SHP77 treated with DMSO at 0.1 percent for 48 hours (cell line): ENCODE measurements around the gene PLEKHA6.

ENCODE experiments used
- DNase-seq: peaks from one replicate; lab custom pipeline; 2025; lab: John Stamatoyannopoulos, UW

PLEKHA6 gene

GRCh38 chr1:204354579-204354978 is 5.2 kb downstream of the PLEKHA6 start:
- no peak for DNase-seq

GRCh38 chr1:204353213-204353910 is 6.4 kb downstream of the PLEKHA6 start:
- DNase-seq: no peak

- DNase-seq: peak; percentile 16
These were observed 8.7 kb downstream of the PLEKHA6 start for GRCh38 chr1:204350857-204351573.

- DNase-seq: no peak
These were observed 9.4 kb downstream of the PLEKHA6 start for GRCh38 chr1:204350312-204350711.

- DNase-seq: no peak
These were observed 10.1 kb downstream of the PLEKHA6 start for GRCh38 chr1:204349602-204350001.

GRCh38 chr1:204348722-204349121 is 11.0 kb downstream of the PLEKHA6 start:
- DNase-seq: no peak

- DNase-seq: no peak
These were observed 11.5 kb downstream of the PLEKHA6 start for GRCh38 chr1:204348242-204348641.

- no peak for DNase-seq
These were observed 13.6 kb downstream of the PLEKHA6 start for GRCh38 chr1:204345941-204346645.

GRCh38 chr1:204345438-204345841 is 14.3 kb downstream of the PLEKHA6 start:
- DNase-seq: no peak

- DNase-seq: no peak
These were observed 14.9 kb downstream of the PLEKHA6 start for GRCh38 chr1:204344665-204345355.

GRCh38 chr1:204343802-204344201 is 15.9 kb downstream of the PLEKHA6 start:
- no peak for DNase-seq

GRCh38 chr1:204343247-204343646 is 16.5 kb downstream of the PLEKHA6 start:
- DNase-seq: no peak

GRCh38 chr1:204342310-204342709 is 17.4 kb downstream of the PLEKHA6 start:
- DNase-seq: no peak

GRCh38 chr1:204341380-204341779 is 18.3 kb downstream of the PLEKHA6 start:
- no peak for DNase-seq

GRCh38 chr1:204340081-204340889 is 19.4 kb downstream of the PLEKHA6 start:
- DNase-seq: peak; percentile 13

- no peak for DNase-seq
These were observed 20.2 kb downstream of the PLEKHA6 start for GRCh38 chr1:204339541-204339940.

- DNase-seq: no peak
These were observed 20.7 kb downstream of the PLEKHA6 start for GRCh38 chr1:204338997-204339396.

GRCh38 chr1:204338360-204338759 is 21.4 kb downstream of the PLEKHA6 start:
- no peak for DNase-seq

GRCh38 chr1:204337583-204337982 is 22.1 kb downstream of the PLEKHA6 start:
- no peak for DNase-seq

GRCh38 chr1:204337036-204337429 is 22.7 kb downstream of the PLEKHA6 start:
- DNase-seq: no peak

- no peak for DNase-seq
These were observed 23.2 kb downstream of the PLEKHA6 start for GRCh38 chr1:204336421-204337035.
